ENCODE measurements around the gene TNFRSF9.

DNA sequence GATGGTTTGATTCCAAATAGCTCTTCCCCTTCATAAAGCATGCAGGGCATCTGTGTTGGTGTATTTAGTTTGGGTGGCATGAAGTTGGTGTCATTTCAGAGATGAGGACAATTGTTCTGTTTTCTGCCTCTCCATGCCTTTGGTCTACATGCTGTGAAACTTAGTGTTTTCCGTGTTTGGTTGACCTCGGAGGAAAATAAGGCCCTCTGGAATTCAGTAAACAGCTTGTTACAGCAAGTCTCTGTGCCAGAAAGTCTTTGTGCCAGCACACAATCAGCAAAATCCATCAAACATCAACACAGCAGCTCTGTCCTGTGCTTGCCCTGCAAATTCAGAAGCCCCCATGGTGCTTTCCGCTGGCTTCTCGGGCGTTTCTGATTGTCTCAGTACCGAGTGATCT is 30.4 kb upstream of the TNFRSF9 start:
- TF ChIP-seq, protein P1, sequence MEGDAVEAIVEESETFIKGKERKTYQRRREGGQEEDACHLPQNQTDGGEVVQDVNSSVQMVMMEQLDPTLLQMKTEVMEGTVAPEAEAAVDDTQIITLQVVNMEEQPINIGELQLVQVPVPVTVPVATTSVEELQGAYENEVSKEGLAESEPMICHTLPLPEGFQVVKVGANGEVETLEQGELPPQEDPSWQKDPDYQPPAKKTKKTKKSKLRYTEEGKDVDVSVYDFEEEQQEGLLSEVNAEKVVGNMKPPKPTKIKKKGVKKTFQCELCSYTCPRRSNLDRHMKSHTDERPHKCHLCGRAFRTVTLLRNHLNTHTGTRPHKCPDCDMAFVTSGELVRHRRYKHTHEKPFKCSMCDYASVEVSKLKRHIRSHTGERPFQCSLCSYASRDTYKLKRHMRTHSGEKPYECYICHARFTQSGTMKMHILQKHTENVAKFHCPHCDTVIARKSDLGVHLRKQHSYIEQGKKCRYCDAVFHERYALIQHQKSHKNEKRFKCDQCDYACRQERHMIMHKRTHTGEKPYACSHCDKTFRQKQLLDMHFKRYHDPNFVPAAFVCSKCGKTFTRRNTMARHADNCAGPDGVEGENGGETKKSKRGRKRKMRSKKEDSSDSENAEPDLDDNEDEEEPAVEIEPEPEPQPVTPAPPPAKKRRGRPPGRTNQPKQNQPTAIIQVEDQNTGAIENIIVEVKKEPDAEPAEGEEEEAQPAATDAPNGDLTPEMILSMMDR (IDR thresholded peaks at IDR 0.05) = no peak
- no peak for TF ChIP-seq POLR2A (IDR thresholded peaks at IDR 0.05)
